Measurements from ENCODE around the gene HMGB4. TPM values are rescaled to one million over a fixed set of nuclear protein-coding genes. Genes with fewer than 3 reads are reported as not detected.

HMGB4 gene
- total RNA-seq: not detected

GRCh38 chr1:33863779-33864178 lies at the start of gene HMGB4:
Gene HMGB4 (plus strand): TSS chr1:33864079. CDS start chr1:33864192, 113 bp downstream.
- H3K9me3 ChIP-seq: no peaks in the 10 kb centered on the region
- no peaks in the 10 kb centered on the region for H3K4me1 ChIP-seq
- no peak within 1 kb of the TSS for H3K27ac ChIP-seq
- no peaks in the 10 kb centered on the region for H3K27me3 ChIP-seq
- no peak for DNase-seq (ENCODE audit: extremely low spot score in 2 of 2)
- H3K36me3 ChIP-seq: no peaks in the 10 kb centered on the region
- TF ChIP-seq POLR2AphosphoS5 (IDR thresholded peaks at IDR 0.05; ENCODE audit: insufficient read depth in 1 of 2, low read depth in 1 of 2): no peak
- no peak for TF ChIP-seq POLR2A (IDR thresholded peaks at IDR 0.05)
- TF ChIP-seq CTCF (IDR thresholded peaks at IDR 0.05): no peak
- no peak within 1 kb of the TSS for H3K4me3 ChIP-seq
- intact Hi-C loops (cut with DNase I): no loop called here

- Histone ChIP-seq H3K27me3 (no peaks in the 10 kb centered on the region), H3K4me3 (no peak overlapping the region), H3K9me3 (no peaks in the 10 kb centered on the region), H3K27ac (no peak overlapping the region), H3K36me3 (no peaks in the 10 kb centered on the region), H3K4me1 (no peaks in the 10 kb centered on the region)
- TF ChIP-seq POLR2A (IDR thresholded peaks at IDR 0.05): no peak
- TF ChIP-seq POLR2AphosphoS5 (IDR thresholded peaks at IDR 0.05; ENCODE audit: insufficient read depth in 1 of 2, low read depth in 1 of 2): no peak
- TF ChIP-seq CTCF (IDR thresholded peaks at IDR 0.05): no peak
- intact Hi-C loops (cut with DNase I): no loop called here
- DNase-seq (ENCODE audit: extremely low spot score in 2 of 2): no peak
Observed at GRCh38 chr1:33814166-33814565, 49.7 kb upstream of the HMGB4 start.

GRCh38 chr1:33815061-33815460 lies 48.8 kb upstream of the HMGB4 start:
- H3K9me3 ChIP-seq: no peaks in the 10 kb centered on the region
- intact Hi-C loops (cut with DNase I): no loop called here

GRCh38 chr1:33818071-33818470 lies 45.8 kb upstream of the HMGB4 start:
- Histone ChIP-seq H3K4me1 (no peaks in the 10 kb centered on the region), H3K4me3 (no peak overlapping the region), H3K27me3 (no peaks in the 10 kb centered on the region), H3K36me3 (no peaks in the 10 kb centered on the region), H3K9me3 (no peaks in the 10 kb centered on the region), H3K27ac (no peak overlapping the region)
- TF ChIP-seq POLR2A (IDR thresholded peaks at IDR 0.05) (no peak), CTCF (IDR thresholded peaks at IDR 0.05) (no peak), POLR2AphosphoS5 (IDR thresholded peaks at IDR 0.05; ENCODE audit: insufficient read depth in 1 of 2, low read depth in 1 of 2) (no peak)
- intact Hi-C loops (cut with DNase I): no loop called here
- peak in 1 of 2 donors; percentile 54 for DNase-seq (ENCODE audit: extremely low spot score in 2 of 2)

More at GRCh38 chr1:33815061-33815460, 48.8 kb upstream of the HMGB4 start:
- no peaks in the 10 kb centered on the region for H3K36me3 ChIP-seq
- no peaks in the 10 kb centered on the region for H3K27me3 ChIP-seq
- H3K4me3 ChIP-seq: no peak overlapping the region
- TF ChIP-seq POLR2A (IDR thresholded peaks at IDR 0.05): no peak
- no peak for TF ChIP-seq CTCF (IDR thresholded peaks at IDR 0.05)
- no peak for TF ChIP-seq POLR2AphosphoS5 (IDR thresholded peaks at IDR 0.05; ENCODE audit: insufficient read depth in 1 of 2, low read depth in 1 of 2)
- H3K4me1 ChIP-seq: no peaks in the 10 kb centered on the region
- no peak for DNase-seq (ENCODE audit: extremely low spot score in 2 of 2)
- H3K27ac ChIP-seq: no peak overlapping the region

- intact Hi-C loops (cut with DNase I): no loop called here
- no peak for TF ChIP-seq CTCF (IDR thresholded peaks at IDR 0.05)
- TF ChIP-seq POLR2A (IDR thresholded peaks at IDR 0.05): no peak
- no peak for TF ChIP-seq POLR2AphosphoS5 (IDR thresholded peaks at IDR 0.05; ENCODE audit: insufficient read depth in 1 of 2, low read depth in 1 of 2)
Observed at GRCh38 chr1:33819290-33819912, 44.5 kb upstream of the HMGB4 start.

More at GRCh38 chr1:33819290-33819912, 44.5 kb upstream of the HMGB4 start:
- DNase-seq (ENCODE audit: extremely low spot score in 2 of 2): peak; percentile 46 to 60
- H3K4me1 ChIP-seq: no peaks in the 10 kb centered on the region
- no peak overlapping the region for H3K4me3 ChIP-seq
- H3K36me3 ChIP-seq: no peaks in the 10 kb centered on the region
- H3K27me3 ChIP-seq: no peaks in the 10 kb centered on the region
- H3K27ac ChIP-seq: no peak overlapping the region
- H3K9me3 ChIP-seq: no peaks in the 10 kb centered on the region

Measured in vagina (tissue), 2 donors.